HUDEP-2 (cell line): ENCODE measurements around the gene PRELID1.
A peak's percentile ranks its signal among the peaks of the same experiment; 100 is the strongest.

ENCODE experiments used
- DNase-seq, 76 experiments: peaks; one replicate each; lab custom pipeline; 2025; ENCODE audit not compliant: unreplicated experiment in 76 of 76; lab: John Stamatoyannopoulos, UW

Gene PRELID1

GRCh38 chr5:177311723-177312648, 8.4 kb downstream of the PRELID1 start, which contains the start of gene MXD3:
MXD3 (minus strand) TSS chr5:177311898; CDS start chr5:177311830, 68 bp downstream.
- DNase-seq: peak; percentile 74 to 99 (median 96)

- DNase-seq: peak in 59 of 76 experiments; percentile 6 to 94 (median 46)
Measured at GRCh38 chr5:177312649-177313181, 9.1 kb downstream of the PRELID1 start.

- DNase-seq: no peak
Measured at GRCh38 chr5:177313561-177314259, 10.1 kb downstream of the PRELID1 start.

- DNase-seq: no peak
Measured at GRCh38 chr5:177314376-177315342, 11.1 kb downstream of the PRELID1 start.

GRCh38 chr5:177315411-177315810, 11.8 kb downstream of the PRELID1 start:
- no peak for DNase-seq

GRCh38 chr5:177316005-177316404, 12.4 kb downstream of the PRELID1 start:
- no peak for DNase-seq

GRCh38 chr5:177317959-177318377, 14.4 kb downstream of the PRELID1 start:
- DNase-seq: peak in 66 of 76 experiments; percentile 16 to 78 (median 52)

GRCh38 chr5:177319913-177320588, 16.5 kb downstream of the PRELID1 start:
- no peak for DNase-seq

GRCh38 chr5:177320879-177321278, 17.3 kb downstream of the PRELID1 start:
- peak in 1 of 76 experiments; percentile 11 for DNase-seq

GRCh38 chr5:177325868-177326381, 22.3 kb downstream of the PRELID1 start:
- DNase-seq: no peak

GRCh38 chr5:177327539-177328522, 24.2 kb downstream of the PRELID1 start:
- DNase-seq: no peak

- DNase-seq: no peak
Measured at GRCh38 chr5:177328545-177329231, 25.1 kb downstream of the PRELID1 start.

GRCh38 chr5:177329883-177330282, 26.3 kb downstream of the PRELID1 start:
- DNase-seq: no peak

- DNase-seq: no peak
Measured at GRCh38 chr5:177330991-177331842, 27.6 kb downstream of the PRELID1 start.

- DNase-seq: no peak
Measured at GRCh38 chr5:177332031-177332895, 28.7 kb downstream of the PRELID1 start.

- no peak for DNase-seq
Measured at GRCh38 chr5:177332896-177333260, 29.3 kb downstream of the PRELID1 start.
